IPS-15b (cell line): ENCODE measurements around the gene MEPE.

Experiments used
- H3K27me3 ChIP-seq: one replicate; pipeline ENCODE4 v1.6.1; 2013; ENCODE audit warnings: low read length; ENCODE audit not compliant: control insufficient read depth, insufficient read depth
- H3K36me3 ChIP-seq: one replicate; pipeline ENCODE4 v1.6.1; 2013; ENCODE audit warnings: low read length; ENCODE audit not compliant: control insufficient read depth, insufficient read depth
- H3K4me1 ChIP-seq: one replicate; pipeline ENCODE4 v1.6.1; 2013; ENCODE audit warnings: mild to moderate bottlenecking, low read length; ENCODE audit not compliant: control insufficient read depth, insufficient read depth
- H3K4me3 ChIP-seq: one replicate; pipeline ENCODE4 v1.5.1; 2013; ENCODE audit warnings: low read depth, low read length
- H3K9ac ChIP-seq: one replicate; pipeline ENCODE4 v1.6.1; 2013; ENCODE audit warnings: low read depth, mild to moderate bottlenecking, low read length
- H3K9me3 ChIP-seq: one replicate; pipeline ENCODE4 v1.6.1; 2013; ENCODE audit warnings: mild to moderate bottlenecking, low read length; ENCODE audit not compliant: control insufficient read depth, insufficient read depth

MEPE gene, protein sequence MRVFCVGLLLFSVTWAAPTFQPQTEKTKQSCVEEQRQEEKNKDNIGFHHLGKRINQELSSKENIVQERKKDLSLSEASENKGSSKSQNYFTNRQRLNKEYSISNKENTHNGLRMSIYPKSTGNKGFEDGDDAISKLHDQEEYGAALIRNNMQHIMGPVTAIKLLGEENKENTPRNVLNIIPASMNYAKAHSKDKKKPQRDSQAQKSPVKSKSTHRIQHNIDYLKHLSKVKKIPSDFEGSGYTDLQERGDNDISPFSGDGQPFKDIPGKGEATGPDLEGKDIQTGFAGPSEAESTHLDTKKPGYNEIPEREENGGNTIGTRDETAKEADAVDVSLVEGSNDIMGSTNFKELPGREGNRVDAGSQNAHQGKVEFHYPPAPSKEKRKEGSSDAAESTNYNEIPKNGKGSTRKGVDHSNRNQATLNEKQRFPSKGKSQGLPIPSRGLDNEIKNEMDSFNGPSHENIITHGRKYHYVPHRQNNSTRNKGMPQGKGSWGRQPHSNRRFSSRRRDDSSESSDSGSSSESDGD

DNA sequence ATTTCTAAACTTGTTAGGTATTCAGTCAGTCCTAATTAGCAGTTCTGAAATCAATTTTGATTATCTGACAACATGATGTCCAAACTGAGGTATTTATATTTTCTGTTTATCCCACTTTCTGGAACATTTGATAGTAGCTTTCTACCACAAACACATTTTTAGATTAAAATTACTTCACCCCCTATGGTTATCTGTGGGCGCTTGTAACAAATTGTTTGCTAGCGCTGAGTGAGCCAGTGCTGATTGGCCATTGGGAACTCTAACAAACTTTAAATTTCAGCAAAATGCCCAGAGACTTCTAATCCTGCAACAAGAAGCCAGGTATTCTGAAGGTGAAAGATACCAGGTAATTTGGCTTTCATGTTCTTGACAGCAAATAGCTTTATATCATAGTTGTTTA lies at the start of gene MEPE:
Gene MEPE, plus strand, starts transcription at position 301 of the 400 bp plus-strand sequence. CDS start 1,746 bp downstream, outside the sequence.
- no peak within 1 kb of the TSS for H3K9ac ChIP-seq
- no peaks in the 10 kb centered on the region for H3K4me1 ChIP-seq
- no peaks in the 10 kb centered on the region for H3K9me3 ChIP-seq
- no peaks in the 10 kb centered on the region for H3K27me3 ChIP-seq
- no peak within 1 kb of the TSS for H3K4me3 ChIP-seq
- H3K36me3 ChIP-seq: no peaks in the 10 kb centered on the region

DNA sequence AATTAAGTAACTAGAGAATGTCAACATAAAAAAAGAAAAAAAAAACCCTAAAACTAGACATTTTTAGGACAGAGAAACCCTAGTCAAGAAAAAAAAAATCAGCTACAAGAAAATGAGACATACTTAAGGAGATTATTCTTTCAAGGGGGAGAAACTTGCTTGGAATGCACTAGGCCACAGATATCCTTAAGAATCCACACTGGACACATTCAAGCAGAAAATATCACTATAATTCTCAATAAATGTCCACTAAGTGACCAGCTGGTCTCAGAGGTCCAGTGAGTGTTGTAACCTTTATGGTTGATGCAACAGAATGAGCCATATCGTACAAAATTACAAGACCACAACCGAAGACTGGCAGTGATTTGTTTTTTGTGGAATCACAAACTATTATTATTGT lies 49.0 kb upstream of the MEPE start:
- Histone ChIP-seq H3K4me3 (no peak overlapping the region), H3K9me3 (no peaks in the 10 kb centered on the region), H3K27me3 (no peaks in the 10 kb centered on the region), H3K9ac (no peak overlapping the region), H3K4me1 (no peaks in the 10 kb centered on the region), H3K36me3 (no peaks in the 10 kb centered on the region)

DNA sequence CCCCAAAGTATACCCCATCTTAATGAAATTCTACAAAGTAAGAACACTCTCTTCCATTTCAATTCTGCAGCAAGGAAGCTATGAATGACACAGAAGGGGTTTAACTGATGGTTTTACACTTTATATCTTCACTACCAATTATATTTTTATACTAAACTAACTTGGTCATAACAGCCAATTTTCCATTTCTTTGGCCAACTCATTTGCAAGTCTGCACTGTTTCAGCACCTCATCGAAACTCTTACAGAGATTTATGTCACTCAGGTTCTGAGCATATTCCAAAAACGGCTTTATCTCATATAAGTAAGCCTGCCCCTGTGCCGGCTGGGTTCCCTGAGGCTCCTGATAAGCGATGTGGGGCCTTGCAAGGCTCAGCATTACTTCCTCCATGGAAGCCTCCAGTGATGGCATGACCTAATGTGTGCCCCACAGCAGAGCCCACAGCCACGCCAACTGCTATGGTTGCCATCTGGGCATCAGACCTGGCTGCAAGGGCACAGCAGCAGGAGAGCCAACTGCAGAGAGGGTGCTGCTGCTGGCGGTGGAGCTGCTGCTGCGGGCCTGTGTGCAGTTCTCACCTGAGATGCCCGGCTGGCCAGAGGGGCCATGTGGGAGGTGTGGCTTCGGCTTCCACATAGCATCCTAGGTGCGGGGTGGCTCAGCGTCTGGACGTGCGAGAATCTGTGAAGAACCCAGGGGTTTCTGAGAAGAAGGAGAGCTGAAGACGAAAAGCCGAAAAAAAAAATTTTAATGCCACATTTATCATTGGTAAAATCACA lies 46.8 kb upstream of the MEPE start:
- Histone ChIP-seq H3K27me3 (no peaks in the 10 kb centered on the region), H3K9me3 (no peaks in the 10 kb centered on the region), H3K9ac (no peak overlapping the region), H3K4me3 (no peak overlapping the region), H3K4me1 (no peaks in the 10 kb centered on the region), H3K36me3 (no peaks in the 10 kb centered on the region)

DNA sequence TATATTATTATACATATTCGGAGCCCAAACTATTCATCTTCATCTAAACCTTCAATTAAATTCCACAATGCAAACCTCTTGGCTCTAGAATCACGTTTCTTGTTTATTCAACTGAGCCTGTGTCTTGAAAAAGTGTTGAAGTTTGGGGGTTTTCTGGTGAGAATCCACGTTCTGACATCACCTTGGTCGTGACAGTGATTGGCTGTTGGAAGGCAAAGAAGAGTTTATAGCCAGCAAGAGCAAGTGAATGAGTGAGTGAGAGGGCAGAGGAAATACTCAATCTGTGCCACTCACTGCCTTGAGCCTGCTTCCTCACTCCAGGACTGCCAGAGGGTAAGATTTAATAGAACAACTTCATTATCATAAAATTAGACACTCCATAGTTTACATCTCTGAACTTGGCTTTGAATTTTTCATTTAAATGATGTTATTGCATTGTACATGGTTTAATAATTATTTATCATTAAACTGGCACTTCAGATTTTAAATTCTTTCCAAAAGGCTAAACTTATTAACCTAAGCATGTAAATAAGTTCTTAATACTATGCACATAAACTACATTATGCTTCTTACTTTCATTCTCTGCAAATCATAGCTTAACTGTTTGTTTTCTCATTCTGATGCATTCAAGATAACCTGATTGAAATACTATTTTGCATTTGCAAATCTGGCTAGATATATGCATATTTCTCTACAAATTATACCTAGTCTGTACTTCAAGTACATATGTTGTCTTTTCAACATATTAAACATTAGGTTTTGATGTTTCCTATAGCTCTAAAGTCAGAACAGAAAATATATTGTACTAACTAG lies 33.3 kb upstream of the MEPE start, which contains the start of gene IBSP:
Gene IBSP, plus strand, starts transcription at position 254 of the 813 bp plus-strand sequence. CDS start 2,808 bp downstream, outside the sequence.
- Histone ChIP-seq H3K27me3 (no peaks in the 10 kb centered on the region), H3K9ac (no peak within 1 kb of the TSS), H3K4me3 (no peak within 1 kb of the TSS)

DNA sequence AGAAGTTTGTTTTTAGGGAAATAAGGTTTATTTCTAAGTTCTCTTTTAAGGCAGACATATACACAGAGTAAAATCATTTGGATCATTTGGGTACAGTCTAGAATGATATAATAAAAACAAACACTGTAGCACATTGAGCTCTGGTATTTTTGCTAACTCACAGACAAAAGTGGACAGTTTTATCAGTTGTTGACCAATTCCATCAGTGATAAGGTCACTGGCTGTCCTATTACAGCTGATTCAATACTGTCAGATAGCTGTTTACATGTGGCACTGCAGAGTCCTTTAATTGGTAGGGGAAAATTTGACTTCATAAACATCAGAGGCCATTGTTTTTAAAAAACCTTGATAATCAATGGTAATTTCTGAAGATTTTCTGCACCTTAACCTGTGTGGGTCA lies 29.9 kb upstream of the MEPE start:
- Histone ChIP-seq H3K36me3 (no peaks in the 10 kb centered on the region), H3K4me3 (no peak overlapping the region), H3K9me3 (no peaks in the 10 kb centered on the region), H3K4me1 (no peaks in the 10 kb centered on the region), H3K9ac (no peak overlapping the region), H3K27me3 (no peaks in the 10 kb centered on the region)

More for the DNA sequence above, 33.3 kb upstream of the MEPE start, which contains the start of gene IBSP:
- H3K9me3 ChIP-seq: no peaks in the 10 kb centered on the region
- no peaks in the 10 kb centered on the region for H3K36me3 ChIP-seq
- H3K4me1 ChIP-seq: no peaks in the 10 kb centered on the region

DNA sequence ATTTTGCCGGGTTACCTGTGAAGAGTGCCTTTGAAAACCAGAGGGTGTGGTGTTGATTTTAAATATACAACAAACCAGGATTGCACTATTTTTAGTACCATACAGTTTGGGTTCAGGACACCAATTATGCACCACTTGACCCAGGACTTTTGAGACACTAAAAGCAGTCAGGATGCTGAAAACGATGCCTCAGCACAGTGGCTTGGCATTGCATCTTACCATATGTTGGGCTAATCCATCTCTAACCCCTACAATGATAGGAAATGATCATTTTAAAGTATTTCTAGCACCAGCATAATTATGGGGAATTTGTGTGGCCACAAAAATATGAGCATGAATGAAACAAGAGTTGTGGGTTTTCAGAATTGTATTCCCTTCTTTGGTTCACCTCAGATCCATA lies 29.3 kb upstream of the MEPE start:
- Histone ChIP-seq H3K4me1 (no peaks in the 10 kb centered on the region), H3K9ac (no peak overlapping the region), H3K9me3 (no peaks in the 10 kb centered on the region), H3K36me3 (no peaks in the 10 kb centered on the region), H3K4me3 (no peak overlapping the region), H3K27me3 (no peaks in the 10 kb centered on the region)

DNA sequence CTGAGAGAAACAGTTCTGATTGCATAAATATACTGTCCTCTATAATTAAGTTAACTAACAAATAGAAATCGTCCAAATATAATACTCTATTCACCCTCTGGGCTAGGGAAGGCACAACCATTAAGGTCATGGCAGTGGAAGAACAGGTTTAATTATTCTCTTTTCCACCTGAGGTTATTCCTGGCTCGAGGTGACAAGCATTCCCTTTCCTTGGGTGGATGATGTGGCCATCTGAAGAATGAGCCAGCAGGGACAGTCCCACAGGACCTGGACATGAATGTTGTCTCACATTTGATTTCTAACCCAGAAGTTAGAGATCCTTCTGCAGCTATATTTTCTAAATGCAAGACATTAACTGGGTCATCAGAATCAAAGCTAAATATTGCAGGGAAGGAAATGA lies 27.9 kb upstream of the MEPE start:
- no peak overlapping the region for H3K4me3 ChIP-seq
- H3K27me3 ChIP-seq: no peaks in the 10 kb centered on the region
- H3K4me1 ChIP-seq: no peaks in the 10 kb centered on the region
- H3K9me3 ChIP-seq: no peaks in the 10 kb centered on the region
- H3K36me3 ChIP-seq: no peaks in the 10 kb centered on the region
- no peak overlapping the region for H3K9ac ChIP-seq

DNA sequence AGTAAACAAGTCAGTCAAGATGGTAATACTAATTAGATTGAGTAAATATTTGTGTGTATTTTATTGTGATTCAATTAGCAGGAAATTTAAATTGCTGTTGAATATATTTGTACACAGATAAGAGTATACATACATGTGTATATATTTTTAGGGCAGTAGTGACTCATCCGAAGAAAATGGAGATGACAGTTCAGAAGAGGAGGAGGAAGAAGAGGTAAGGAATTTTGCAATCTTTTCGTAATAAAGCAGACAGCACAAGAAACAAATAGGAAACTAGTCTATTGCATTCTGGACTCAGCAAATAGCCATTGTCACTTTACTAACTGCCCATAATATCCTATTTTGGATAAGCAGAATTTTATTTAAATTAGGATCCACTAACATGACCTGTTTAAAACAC lies 26.8 kb upstream of the MEPE start:
- H3K27me3 ChIP-seq: no peaks in the 10 kb centered on the region
- no peaks in the 10 kb centered on the region for H3K4me1 ChIP-seq
- H3K4me3 ChIP-seq: no peak overlapping the region
- no peak overlapping the region for H3K9ac ChIP-seq
- H3K36me3 ChIP-seq: no peaks in the 10 kb centered on the region
- no peaks in the 10 kb centered on the region for H3K9me3 ChIP-seq

DNA sequence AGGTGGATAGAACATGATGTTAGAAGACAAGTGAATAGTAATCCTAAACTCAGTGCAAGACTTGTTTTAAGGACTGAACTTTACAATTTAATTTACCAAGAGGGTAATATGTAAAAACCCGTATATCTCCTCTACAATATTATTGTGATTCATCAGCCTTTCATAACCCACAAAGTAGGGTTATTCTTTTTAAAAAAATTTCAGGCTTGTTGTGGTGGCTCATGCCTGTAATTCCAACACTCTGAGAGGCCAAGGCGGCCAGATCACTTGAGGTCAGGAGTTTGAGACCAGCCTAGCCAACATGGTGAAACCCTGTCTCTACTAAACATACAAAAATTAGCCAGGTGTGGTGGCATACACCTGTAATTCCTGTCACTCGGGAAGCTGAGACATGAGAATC lies 26.2 kb upstream of the MEPE start:
- no peaks in the 10 kb centered on the region for H3K9me3 ChIP-seq
- H3K4me1 ChIP-seq: no peaks in the 10 kb centered on the region
- H3K27me3 ChIP-seq: no peaks in the 10 kb centered on the region
- no peak overlapping the region for H3K9ac ChIP-seq
- no peak overlapping the region for H3K4me3 ChIP-seq
- no peaks in the 10 kb centered on the region for H3K36me3 ChIP-seq

DNA sequence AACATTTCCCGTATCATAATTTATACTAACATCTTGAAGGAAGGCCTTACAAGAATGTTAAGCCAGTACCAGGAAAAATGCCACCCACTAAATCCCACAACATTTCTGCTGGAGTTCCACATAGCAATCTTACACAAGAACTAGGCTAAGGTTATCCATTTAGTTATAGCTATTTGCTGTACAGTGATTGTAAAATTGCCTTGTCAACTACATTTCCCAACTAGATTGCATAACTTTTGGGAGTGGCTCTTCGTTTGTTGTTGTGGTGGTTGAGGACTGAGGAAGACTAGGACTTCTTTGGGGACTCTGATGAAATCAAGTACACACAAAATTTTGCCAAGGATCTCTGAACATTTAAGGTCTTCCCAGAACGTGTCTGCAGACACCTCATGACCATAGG lies 25.4 kb upstream of the MEPE start:
- no peaks in the 10 kb centered on the region for H3K27me3 ChIP-seq
- H3K9me3 ChIP-seq: no peaks in the 10 kb centered on the region
- no peaks in the 10 kb centered on the region for H3K4me1 ChIP-seq
- no peaks in the 10 kb centered on the region for H3K36me3 ChIP-seq
- no peak overlapping the region for H3K9ac ChIP-seq
- H3K4me3 ChIP-seq: no peak overlapping the region

DNA sequence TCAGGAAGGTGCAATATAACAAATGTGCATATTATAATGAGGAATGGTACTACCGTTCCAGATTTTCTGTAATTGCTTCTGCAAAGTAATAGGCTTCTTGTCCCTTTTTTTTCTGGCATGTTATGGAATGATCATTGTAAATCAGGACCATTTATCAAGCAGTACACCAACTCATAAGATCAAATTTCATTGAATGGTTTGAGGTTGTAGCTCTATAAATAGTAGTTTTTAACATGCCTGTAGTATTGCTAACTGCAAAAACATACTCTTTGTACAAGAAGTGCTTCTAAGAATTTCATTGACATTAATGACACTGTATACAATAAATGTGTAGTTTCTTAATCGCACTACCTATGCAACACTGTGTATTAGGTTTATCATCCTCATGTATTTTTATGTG lies 20.8 kb upstream of the MEPE start:
- no peaks in the 10 kb centered on the region for H3K9me3 ChIP-seq
- H3K4me3 ChIP-seq: no peak overlapping the region
- no peak overlapping the region for H3K9ac ChIP-seq
- no peaks in the 10 kb centered on the region for H3K27me3 ChIP-seq
- H3K36me3 ChIP-seq: no peaks in the 10 kb centered on the region
- H3K4me1 ChIP-seq: no peaks in the 10 kb centered on the region
